ENCODE measurements around the gene TEAD1.

TEAD1 gene

DNA sequence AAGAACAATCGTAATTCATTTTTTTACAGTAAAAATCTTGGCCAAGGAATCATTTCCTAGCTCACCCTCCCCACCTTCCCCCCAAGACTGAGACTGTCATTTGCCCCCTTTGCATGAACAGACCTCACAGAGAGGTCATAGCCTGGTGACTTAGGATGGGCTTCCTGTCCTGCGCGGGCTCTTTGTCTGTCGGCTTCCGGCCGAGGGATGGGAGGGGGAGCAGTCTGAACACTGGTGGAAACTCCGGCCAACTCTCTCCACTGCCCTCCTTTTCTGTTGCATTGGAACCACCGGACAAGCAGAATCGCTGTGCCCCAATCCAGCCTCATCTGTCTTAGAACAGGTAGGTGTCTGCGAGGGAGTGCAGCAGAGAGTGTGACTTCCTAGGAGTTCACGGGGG lies 41.7 kb downstream of the TEAD1 start:
- no peak for DNase-seq

DNA sequence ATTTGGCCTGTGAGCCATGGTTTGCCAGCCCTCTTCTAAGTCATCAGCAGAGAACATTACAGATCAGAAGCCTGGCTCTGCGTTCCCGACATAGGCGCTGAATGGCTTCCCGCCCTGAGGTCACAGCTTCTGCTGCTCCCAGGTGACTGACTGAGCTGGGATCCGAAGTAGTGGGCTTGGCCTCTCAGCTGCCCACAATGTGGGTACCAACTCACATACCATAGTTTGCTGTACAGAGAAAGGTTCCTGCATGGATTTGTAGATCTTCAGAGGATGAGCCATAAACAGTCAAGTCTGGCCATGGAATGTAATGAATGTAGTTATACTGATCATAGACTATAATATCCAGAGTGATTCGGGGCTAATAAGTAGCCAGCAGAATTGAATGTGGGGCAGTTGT lies 42.6 kb downstream of the TEAD1 start:
- no peak for DNase-seq

DNA sequence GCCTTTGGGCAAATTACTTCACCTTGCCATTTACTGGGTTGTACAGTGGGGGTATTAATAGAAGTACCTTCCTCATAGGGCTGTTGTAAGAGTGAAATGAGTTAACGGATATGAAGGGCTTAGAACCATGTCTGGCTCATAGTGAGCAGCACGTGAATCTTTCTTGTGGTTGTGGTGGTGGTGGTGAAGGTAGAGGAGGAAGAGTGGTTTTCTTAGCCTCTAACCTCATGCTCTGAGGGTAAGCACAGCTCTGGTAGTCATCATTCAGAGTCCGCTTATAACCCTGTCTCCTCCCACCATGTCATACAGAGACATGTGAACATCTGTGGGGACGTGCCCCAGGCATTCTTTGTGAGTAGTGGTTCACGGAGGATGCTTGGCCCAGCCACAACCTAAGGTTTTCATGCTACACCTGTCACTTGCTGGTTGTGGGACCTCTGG lies 43.6 kb downstream of the TEAD1 start:
- DNase-seq = no peak

DNA sequence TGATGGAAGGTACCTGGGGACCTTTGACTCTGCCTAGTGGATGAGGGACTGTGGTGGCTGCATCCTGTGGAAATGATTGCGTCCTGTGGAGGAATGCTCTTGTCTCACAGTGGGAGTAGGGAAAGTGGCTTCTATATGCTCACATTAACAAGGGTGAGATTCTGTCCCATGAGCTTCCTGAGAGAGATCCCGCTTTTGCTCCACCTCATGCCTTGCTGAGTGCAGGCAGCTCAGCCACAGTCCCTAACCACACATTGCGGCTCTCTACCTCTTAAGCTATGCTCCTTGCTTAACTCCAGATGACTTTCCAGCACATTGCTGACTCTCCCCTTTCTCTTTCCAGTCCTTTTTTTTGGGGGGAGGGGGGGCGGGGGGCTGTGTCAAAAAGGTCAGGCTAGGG lies 45.0 kb downstream of the TEAD1 start:
- no peak for DNase-seq

GRCh38 chr11:12721816-12722604 lies 47.8 kb downstream of the TEAD1 start:
- DNase-seq = no peak

DNA sequence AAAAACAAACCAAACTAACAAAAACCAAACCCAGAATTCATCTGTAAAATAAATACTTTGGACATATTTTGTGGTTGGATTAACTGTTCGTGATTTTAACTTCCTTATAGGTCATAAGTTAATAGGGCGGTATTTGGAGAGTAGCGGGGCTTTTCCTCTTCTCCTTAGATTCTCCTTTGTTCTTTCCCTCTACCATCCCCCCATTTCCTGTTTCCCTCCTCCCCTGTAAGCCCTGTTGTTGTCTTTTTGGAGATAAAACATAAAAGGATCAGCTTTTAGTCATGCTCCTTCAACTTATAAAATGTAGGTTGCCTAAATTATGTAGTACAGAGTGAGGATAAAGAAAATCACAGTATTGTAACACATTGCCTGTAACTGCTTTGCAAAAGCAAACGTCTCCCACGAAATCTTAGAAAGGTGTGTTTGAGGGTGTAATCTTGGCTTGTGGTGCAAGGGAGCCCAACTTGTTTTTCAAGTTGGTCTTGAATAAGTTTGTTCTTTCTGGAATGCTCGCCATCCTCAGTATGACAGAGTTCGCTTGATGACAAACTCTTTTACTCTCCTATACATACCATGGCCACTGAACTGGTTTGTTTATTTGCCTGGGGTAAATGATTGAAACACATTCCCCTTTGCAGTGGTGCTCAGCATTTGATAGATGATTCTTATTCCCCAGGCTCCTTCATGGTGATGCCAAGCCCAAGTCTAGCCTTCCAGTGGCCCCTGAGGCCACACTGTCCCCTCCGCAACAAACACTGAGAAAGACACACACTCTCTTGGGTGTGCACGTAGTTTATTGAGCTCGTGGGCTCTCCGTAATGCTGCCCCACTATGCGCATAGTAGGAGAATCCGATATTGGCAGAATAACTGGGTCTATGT lies 49.4 kb downstream of the TEAD1 start:
- DNase-seq = no peak

- DNase-seq = peak; percentile 65
Measured at GRCh38 chr11:12724301-12725054, 50.3 kb downstream of the TEAD1 start.

- DNase-seq = no peak
Measured at GRCh38 chr11:12725055-12725862, 51.0 kb downstream of the TEAD1 start.

GRCh38 chr11:12725863-12726682 lies 51.9 kb downstream of the TEAD1 start:
- DNase-seq = no peak

DNA sequence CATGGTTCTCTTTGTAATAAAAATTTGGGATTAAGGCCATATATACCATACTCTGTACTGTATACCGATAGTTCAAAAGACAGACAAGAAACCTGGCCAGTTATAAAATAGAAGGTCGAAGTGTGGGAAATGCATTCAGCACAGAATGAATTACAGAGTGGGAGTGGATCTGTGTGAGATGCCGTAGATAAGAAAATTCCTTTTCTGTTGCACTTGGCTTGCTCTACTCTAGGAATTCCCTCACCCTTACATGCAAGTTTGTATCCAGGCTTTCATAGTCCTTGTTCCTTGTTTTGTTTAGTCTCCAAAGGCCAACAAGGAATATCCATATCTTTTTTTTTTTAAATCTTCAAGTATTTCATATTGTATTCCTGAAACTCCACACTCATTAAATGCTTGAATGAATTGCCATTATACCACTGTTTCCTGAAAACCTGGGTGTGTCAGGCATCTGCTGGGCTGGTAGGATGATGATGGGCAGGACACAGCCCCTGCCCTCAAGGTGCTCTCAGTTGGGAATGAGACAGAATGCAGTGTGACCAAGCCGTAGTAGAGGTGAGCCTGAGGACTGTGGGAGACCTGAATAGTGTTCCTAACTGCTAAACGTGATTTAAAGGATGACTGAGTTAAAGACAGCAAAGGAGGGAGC lies 53.5 kb downstream of the TEAD1 start:
- DNase-seq = no peak

DNA sequence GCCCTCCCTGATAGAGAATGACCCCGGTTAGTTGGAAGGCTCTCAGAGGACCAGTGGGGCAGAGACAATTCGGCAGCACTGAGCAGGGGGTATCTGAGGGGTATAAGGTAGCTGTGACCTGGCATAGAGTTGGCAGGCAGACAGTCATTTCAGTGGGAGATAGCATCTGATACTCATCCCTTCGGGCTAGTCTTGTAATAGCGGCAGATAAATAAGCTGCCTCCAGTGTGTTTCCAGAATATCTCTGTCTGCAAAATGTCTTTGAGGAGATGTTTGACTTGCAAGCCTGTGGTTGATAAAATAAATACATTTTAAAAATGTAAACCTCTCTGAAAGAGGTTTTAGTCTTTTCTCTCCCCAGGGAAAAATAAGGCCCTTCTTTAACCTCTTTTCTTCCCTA lies 54.2 kb downstream of the TEAD1 start:
- DNase-seq = no peak

- DNase-seq = no peak
Measured at GRCh38 chr11:12729941-12730340, 55.7 kb downstream of the TEAD1 start.

GRCh38 chr11:12731841-12732336 lies 57.7 kb downstream of the TEAD1 start:
- no peak for DNase-seq

DNA sequence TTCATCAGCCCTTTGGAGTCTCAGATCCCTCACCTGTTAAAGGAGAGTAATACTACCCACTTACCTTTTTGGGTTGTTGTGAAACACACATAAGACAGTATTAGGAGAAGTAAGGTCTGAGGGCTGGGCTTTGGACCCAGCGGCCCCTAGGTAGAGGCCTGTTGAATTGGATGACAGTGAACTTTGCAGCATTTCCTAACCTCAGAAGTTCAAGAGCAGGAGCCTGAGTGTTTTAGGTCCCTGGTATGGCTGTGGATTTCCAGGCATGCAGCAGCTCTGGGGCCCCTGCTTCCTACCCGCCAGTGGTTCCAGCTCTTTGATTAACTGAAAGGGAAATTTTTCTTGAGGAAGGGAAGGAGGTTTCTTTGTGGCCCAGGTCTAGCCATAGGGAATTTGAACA lies 58.9 kb downstream of the TEAD1 start:
- DNase-seq = no peak

DNA sequence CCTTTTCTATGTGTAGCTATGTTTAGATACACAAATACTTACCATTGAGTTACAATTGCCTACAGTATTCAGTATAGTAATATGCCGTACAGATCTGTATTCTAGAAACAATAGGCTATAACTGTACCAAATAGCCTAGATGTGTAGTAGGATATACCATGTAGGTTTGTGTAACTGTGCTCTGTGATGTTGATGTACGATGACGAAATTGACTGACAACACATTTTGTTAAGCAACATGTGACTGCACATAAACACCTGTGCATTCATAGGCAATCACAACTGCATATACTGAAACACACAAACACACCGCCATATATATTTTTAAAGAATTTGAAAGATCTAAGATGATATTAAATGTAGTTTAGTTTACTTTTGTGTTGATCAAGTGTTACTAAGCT lies 60.4 kb downstream of the TEAD1 start:
- no peak for DNase-seq

DNA sequence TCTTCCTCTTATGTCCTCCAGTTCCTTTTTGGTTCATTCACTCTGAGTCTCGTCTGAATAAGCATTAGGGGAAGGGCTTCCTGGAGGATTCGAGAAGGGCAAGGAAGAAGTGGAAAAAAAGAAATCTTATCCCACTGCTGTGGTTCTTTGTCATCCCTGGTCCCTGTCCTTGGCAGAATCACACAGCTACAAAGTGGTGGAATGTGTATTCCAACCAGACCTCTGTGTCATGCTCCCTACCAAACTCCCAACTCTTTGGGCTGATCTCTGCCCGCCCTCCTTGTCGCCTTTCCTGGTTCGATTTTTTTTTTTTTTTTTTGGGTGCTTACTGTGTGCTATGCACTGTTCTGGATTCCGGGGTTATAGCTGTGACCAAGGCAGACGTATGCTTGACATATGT lies 61.0 kb downstream of the TEAD1 start:
- no peak for DNase-seq

DNA sequence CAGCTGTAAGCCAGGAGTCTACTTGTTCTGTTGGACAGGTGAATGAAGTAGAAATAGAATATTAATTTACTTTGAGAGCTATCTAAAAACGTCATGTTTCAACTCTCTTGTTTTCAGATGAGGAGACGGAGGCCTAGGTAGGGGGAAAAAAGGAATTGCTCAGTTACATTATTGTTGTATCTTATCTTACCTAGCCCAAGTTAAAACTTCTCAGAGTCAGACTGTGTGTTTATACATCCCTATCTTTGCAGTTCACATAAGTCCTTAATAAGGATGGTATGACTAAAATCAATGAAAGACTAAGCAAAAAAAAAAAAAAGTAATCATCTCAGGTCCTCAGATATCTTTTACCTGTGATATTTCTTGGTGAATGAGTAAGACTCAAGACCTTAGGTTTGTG lies 62.8 kb downstream of the TEAD1 start:
- no peak for DNase-seq

GRCh38 chr11:12741671-12742216 lies 67.5 kb downstream of the TEAD1 start:
- DNase-seq = no peak

- DNase-seq = no peak
Measured at GRCh38 chr11:12743834-12744449, 69.7 kb downstream of the TEAD1 start.
